GM19438 (cell line): Measurements from ENCODE around the gene SEMA4C.

ENCODE experiments used
- ATAC-seq: cut with Tn5 transposase; IDR thresholded peaks from one replicate; pipeline ENCODE4 v1.9.1; 2021; ENCODE audit warnings: low read depth; ENCODE audit not compliant: unreplicated experiment

SEMA4C gene

GRCh38 chr2:96824079-96824870 lies 45.6 kb downstream of the SEMA4C start:
- no peak for ATAC-seq

DNA sequence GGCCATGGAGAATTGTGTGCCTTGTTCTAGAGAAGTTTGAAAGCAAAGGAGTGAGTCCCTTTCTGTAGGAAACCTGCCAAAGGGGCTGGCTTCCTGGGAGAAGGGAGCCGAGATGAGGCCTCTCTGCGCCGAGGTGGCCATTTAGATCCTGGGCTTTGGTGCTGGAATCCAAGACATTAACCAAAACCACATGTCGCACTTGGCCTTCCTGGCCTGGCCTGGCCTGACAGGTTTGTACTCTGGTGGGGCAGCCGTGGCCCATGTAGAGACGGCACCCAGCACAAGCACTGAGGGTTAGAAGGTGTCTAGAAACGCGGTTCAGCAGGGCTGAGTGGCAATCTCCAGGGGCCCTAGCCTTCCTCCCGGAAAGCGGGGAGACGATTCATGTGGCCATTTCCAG lies 46.7 kb downstream of the SEMA4C start:
- no peak for ATAC-seq

DNA sequence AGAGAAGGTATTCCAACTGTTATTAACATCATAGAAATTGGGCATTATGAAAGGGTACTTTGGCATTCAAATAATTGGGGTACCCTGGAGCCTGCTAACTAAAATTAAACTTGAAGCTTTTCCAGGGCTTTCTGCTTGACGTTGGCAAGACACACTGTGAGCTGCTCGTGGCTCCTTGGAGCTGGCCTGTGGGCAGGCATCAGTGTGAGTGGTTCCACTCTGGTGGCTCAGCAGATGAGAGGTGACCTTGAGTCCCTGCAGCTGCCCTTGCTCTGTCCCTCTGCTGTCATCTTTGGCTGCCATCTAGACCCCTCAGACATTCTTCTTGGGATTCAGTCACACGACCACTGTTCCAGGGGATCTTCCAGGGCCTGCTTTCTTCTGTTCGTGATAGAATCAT lies 47.1 kb downstream of the SEMA4C start:
- ATAC-seq, result no peak

GRCh38 chr2:96821113-96821675 lies 48.7 kb downstream of the SEMA4C start:
- no peak for ATAC-seq

GRCh38 chr2:96819876-96820511 lies 49.9 kb downstream of the SEMA4C start:
- ATAC-seq, result no peak

DNA sequence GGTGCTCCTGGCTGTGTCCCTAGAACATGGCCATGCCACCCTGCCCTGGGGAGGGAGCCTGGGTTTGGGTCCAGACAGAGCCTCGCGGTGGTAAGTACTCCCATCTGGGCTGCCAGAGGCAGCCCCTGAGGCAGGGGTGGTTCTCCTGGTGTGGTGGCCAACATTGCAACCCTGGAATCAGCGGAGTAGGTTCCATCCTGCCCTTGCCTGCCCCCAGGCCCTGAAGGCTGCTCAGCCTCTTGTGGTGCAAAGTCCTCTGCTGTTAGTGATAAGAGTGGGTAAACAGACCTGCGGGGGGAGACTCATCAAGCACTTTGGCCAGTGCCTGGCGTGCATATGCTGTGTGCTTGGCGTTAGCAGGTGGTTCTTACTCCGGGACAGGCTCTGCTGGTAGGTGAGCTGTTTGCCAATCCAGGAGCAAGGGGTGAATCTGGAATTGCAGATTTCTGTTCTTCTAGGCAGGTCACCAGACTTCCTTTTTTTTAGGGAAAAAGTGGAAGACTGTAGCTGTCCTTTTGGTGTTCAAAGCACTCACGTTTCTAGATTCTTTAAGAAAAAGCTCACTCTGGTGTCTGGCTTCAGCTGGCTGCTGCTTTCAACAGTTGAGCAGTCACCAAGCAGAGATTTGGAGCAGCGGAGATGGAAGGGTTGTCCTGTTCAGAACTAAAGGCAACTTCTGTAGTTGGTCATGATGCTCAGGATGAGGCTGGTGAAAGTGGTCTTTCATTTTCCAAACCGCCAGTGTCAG lies 50.6 kb downstream of the SEMA4C start:
- ATAC-seq, result no peak

GRCh38 chr2:96817882-96818281 lies 52.0 kb downstream of the SEMA4C start:
- no peak for ATAC-seq

DNA sequence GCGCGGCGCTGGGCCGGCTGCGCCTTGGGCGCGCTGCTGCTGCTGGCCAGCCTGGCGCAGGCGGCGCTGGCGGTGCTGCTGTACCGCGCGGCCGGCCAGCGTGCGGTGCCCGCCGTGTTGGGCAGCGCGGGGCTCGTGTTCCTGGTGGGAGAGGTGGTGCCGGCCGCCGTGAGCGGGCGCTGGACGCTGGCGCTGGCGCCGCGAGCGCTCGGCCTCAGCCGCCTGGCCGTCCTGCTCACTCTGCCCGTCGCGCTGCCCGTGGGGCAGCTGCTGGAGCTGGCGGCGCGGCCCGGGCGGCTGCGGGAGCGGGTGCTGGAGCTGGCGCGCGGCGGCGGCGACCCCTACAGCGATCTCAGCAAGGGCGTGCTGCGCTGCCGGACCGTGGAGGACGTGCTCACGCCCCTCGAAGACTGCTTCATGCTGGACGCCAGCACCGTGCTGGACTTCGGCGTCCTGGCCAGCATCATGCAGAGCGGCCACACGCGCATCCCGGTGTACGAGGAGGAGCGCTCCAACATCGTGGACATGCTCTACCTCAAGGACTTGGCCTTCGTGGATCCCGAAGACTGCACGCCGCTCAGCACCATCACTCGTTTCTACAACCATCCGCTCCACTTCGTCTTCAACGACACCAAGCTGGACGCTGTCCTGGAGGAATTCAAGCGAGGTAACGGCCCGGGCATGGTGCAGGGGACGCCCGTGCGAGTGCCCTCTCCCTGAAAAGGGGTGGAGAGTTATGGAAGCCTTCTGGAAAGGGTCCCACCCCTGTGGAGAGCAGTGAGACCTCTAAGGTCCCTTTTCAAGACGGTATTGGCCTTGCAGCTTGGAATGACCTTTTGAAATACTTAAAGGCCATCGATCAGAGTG lies 52.8 kb downstream of the SEMA4C start:
- ATAC-seq, result no peak

GRCh38 chr2:96816127-96816835 lies 53.6 kb downstream of the SEMA4C start, which contains the start of gene CNNM3:
Gene CNNM3 (plus strand): TSS chr2:96816268. CDS start chr2:96816278, 10 bp downstream.
- ATAC-seq, result peak; percentile 88

GRCh38 chr2:96815326-96816126 lies 54.4 kb downstream of the SEMA4C start:
- ATAC-seq, result peak; percentile 5

DNA sequence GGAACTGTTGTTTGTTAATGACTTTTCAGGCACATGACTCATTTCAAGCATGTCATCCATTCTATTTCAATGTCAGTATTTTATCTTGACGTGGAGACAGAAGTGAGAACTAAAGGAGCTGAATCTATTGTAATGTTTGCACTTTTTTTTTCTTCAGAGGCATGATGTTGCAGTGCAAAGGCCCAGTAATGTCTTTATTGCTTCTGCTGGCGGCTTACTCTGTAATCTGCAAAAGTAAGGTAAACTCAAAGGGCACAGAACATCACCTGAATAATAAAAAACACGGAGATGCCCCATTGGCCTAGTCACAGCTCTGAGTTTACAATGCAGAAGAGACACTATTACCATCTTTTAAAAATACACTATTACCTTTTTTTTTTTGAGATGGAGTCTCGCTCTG lies 56.2 kb downstream of the SEMA4C start:
- no peak for ATAC-seq

DNA sequence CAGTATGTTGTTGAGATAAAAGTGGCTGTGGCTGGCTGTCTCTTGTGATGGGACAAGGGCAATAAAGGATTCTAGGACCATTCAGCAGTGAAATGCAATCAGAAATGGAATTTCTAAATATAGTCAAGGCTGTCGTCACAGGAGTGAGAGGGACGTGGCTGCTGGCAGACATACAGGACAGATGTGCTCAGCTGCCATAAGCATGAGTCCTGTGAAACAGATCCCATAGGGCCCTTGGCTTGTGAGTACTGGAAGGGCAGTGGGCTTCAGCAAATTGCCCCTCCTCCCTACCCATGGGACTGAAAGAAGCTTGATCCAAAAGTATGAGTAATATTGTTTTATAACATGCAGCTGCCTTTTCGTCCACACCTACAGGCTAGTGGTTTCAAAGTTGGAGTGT lies 58.0 kb downstream of the SEMA4C start:
- no peak for ATAC-seq

GRCh38 chr2:96810783-96811192 lies 59.1 kb downstream of the SEMA4C start:
- no peak for ATAC-seq

GRCh38 chr2:96809951-96810782 lies 59.7 kb downstream of the SEMA4C start:
- no peak for ATAC-seq
